GM12878 (cell line): ENCODE measurements around the gene CPS1. TPM values are rescaled to one million over a fixed set of nuclear protein-coding genes. Genes with fewer than 3 reads are reported as not detected.

ENCODE experiments used
- ATAC-seq: fragments of 200-7000 bp; cut with Tn5 transposase; 3 replicates; pipeline ENCODE4 v1.9.1; 2020; ENCODE audit warnings: mild to moderate bottlenecking, moderate library complexity
- BruUV-seq: library from RNA; stranded (reverse); fragments of 400-500 nt; replicated peaks from 2 replicates; lab custom pipeline; 2021; lab: Mats Ljungman, UMichigan
- CTCF ChIA-PET: fragments of 300-600 bp; sonication (Branson Sonifier 250); formaldehyde crosslinking; extraction: SDS; loops from one replicate; lab custom pipeline; 2021; ENCODE audit warnings: inconsistent platforms; lab: Yijun Ruan, JAX
- POLR2A ChIA-PET: fragments of 350-600 bp; formaldehyde crosslinking; extraction: SDS; loops from one replicate; lab custom pipeline; 2021; ENCODE audit warnings: inconsistent platforms; lab: Charles Lee
- RAD21 ChIA-PET: fragments of 300-600 bp; sonication (Branson Sonifier 250); formaldehyde crosslinking; loops from one replicate; lab custom pipeline; 2023; ENCODE audit warnings: antibody characterized with exemption; ENCODE audit not compliant: unreplicated experiment; lab: Charles Lee
- SMC1A ChIA-PET: fragments of 300-600 bp; sonication (Branson Sonifier 250); formaldehyde crosslinking; loops from one replicate; lab custom pipeline; 2023; ENCODE audit not compliant: unreplicated experiment, uncharacterized antibody; lab: Charles Lee
- DNase-seq: peaks from one replicate; pipeline ENCODE4 v3.0.0-alpha.2; 2011; ENCODE audit warnings: low read depth, low spot score
- FAIRE-seq: peaks from 3 replicates; lab custom pipeline; 2011; peaks lifted over from hg19 to GRCh38; lab: Jason Lieb, UNC
- H2AFZ ChIP-seq: 2 replicates; pipeline ENCODE4 v1.6.0; 2011; ENCODE audit warnings: low read depth, low read length, control low read depth; ENCODE audit not compliant: control insufficient read depth
- H3K27ac ChIP-seq: 2 replicates; pipeline ENCODE4 v1.5.1; 2011; ENCODE audit warnings: control low read depth; ENCODE audit not compliant: control insufficient read depth, insufficient read depth
- H3K27me3 ChIP-seq, 2 experiments: replicated peaks in 1 of 2; 2 replicates each; pipeline versions ENCODE4 v1.6.0 to v1.6.1; 2011; ENCODE audit warnings: low read length in 1 of 2; ENCODE audit not compliant: control insufficient read depth in 2 of 2, insufficient read depth in 2 of 2
- H3K36me3 ChIP-seq, 2 experiments: 2 replicates each; pipeline ENCODE4 v1.5.1; 2011; ENCODE audit warnings: low read length in 1 of 2; ENCODE audit not compliant: control insufficient read depth in 2 of 2, insufficient read depth in 2 of 2
- H3K4me1 ChIP-seq: 2 replicates; pipeline ENCODE4 v1.6.1; 2011; ENCODE audit warnings: mild to moderate bottlenecking, low read length, moderate library complexity, mixed read lengths; ENCODE audit not compliant: control insufficient read depth, insufficient read depth
- H3K4me2 ChIP-seq: 2 replicates; pipeline ENCODE4 v1.6.0; 2011; ENCODE audit warnings: control low read depth; ENCODE audit not compliant: control insufficient read depth, insufficient read depth
- H3K4me3 ChIP-seq: fragments of 200-600 bp; sonication (generic); 2 replicates; pipeline ENCODE4 v1.5.1; 2016
- H3K79me2 ChIP-seq: 2 replicates; pipeline ENCODE4 v1.6.0; 2011; ENCODE audit warnings: low read length; ENCODE audit not compliant: control insufficient read depth, insufficient read depth
- H3K9ac ChIP-seq: 2 replicates; pipeline ENCODE4 v1.8.0; 2011; ENCODE audit warnings: low read length, control low read depth, mixed read lengths; ENCODE audit not compliant: control insufficient read depth, insufficient read depth
- H3K9me3 ChIP-seq: replicated peaks from 3 replicates; pipeline ENCODE4 v1.5.1; 2011; ENCODE audit warnings: mild to moderate bottlenecking, low read length; ENCODE audit not compliant: control insufficient read depth, insufficient read depth
- H4K20me1 ChIP-seq: 2 replicates; pipeline ENCODE4 v1.6.0; 2011; ENCODE audit not compliant: control insufficient read depth, insufficient read depth
- BHLHE40 ChIP-seq, 2 experiments: fragments of 450-650 bp in 1 of 2; IDR thresholded peaks; 2 replicates each; pipeline ENCODE4 v1.6.1; 2011 to 2017; ENCODE audit warnings: low read depth in 2 of 2, borderline replicate concordance in 1 of 2, improper control_type of control experiment in 1 of 2, low read length in 1 of 2, mild to moderate bottlenecking in 1 of 2
- GABPA ChIP-seq: IDR thresholded peaks from 2 replicates; pipeline ENCODE4 v1.6.1; 2014; ENCODE audit warnings: antibody characterized with exemption, low read depth, mild to moderate bottlenecking, inconsistent platforms
- KDM1A ChIP-seq: fragments of 200-600 bp; sonication (generic); IDR thresholded peaks from 2 replicates; pipeline ENCODE4 v1.6.1; 2016; ENCODE audit warnings: borderline replicate concordance
- KLF5 ChIP-seq: fragments of 450-650 bp; IDR thresholded peaks from 2 replicates; pipeline ENCODE4 v1.6.1; 2014; ENCODE audit warnings: mild to moderate bottlenecking; ENCODE audit not compliant: partially characterized antibody
- MYC ChIP-seq: IDR thresholded peaks from 2 replicates; pipeline ENCODE4 v1.6.1; 2011; ENCODE audit warnings: mild to moderate bottlenecking, low read length, moderate library complexity, inconsistent platforms; ENCODE audit not compliant: insufficient read depth, insufficient replicate concordance, insufficient read length, severe bottlenecking
- NFYA ChIP-seq: IDR thresholded peaks from 2 replicates; pipeline ENCODE4 v1.6.1; 2011; ENCODE audit warnings: low read depth, mild to moderate bottlenecking, low read length, improper control_type of control experiment, borderline replicate concordance
- REST ChIP-seq: IDR thresholded peaks from 2 replicates; pipeline ENCODE4 v1.6.1; 2012; ENCODE audit warnings: mild to moderate bottlenecking, low read depth, low read length
- SP1 ChIP-seq: IDR thresholded peaks from one replicate; pipeline ENCODE4 v1.6.1; 2011; ENCODE audit warnings: low read depth, low read length
- TCF3 ChIP-seq: IDR thresholded peaks from 2 replicates; pipeline ENCODE4 v1.6.1; 2012; ENCODE audit warnings: low read depth, mild to moderate bottlenecking, low read length, borderline replicate concordance; ENCODE audit not compliant: insufficient read depth
- ZNF687 ChIP-seq: fragments of 450-650 bp; IDR thresholded peaks from 2 replicates; pipeline ENCODE4 v1.6.1; 2017; ENCODE audit warnings: mild to moderate bottlenecking, moderate library complexity
- WGBS: methylation state at CpG from one replicate; pipeline ENCODE4 v1.1.6; 2016; ENCODE audit warnings: low lambda C conversion rate; ENCODE audit not compliant: insufficient replicate concordance, insufficient coverage; ENCODE audit errors: missing lambda C conversion rate; 5-methylcytosine and 5-hydroxymethylcytosine counted together
- in situ Hi-C: fragments of 300-500 bp; cut with MboI; formaldehyde crosslinking; loops from 9 replicates; pipeline ENCODE4 v1.14.3; 2018; ENCODE audit warnings: mixed read lengths
- intact Hi-C: fragments of 100-400 bp; cut with micrococcal nuclease; formaldehyde crosslinking; loops from one replicate; pipeline ENCODE4 v1.14.2; 2022; ENCODE audit not compliant: unreplicated experiment
- polyA plus RNA-seq, 11 experiments: library from polyadenylated mRNA; depleted of rRNA in 4 of 11; unstranded in 6 of 11; stranded (reverse) in 5 of 11; fragments of >200 nt; fragmentation: Nextera tagmentation in 4 of 11; fragmentation: Illumina TruSeq in 1 of 11; extraction: Ambion mirVana in 4 of 11; extraction: Trizol in 1 of 11; gene quantifications; 1 replicate in 1 of 11; 2 replicates in 10 of 11; pipeline versions ENCODE4 v1.2.1 to v1.2.3, GENCODE V29; 2011 to 2016; ENCODE audit warnings: inconsistent platforms in 2 of 11, missing spikeins in 2 of 11, low read depth in 1 of 11
- total RNA-seq, 4 experiments: library from RNA; depleted of rRNA in 3 of 4; stranded (reverse); fragments of >200 nt in 3 of 4; fragmentation: Illumina TruSeq in 1 of 4; extraction: Trizol in 1 of 4; gene quantifications; 2 replicates each; pipeline versions ENCODE4 v1.2.1 to v1.2.3, GENCODE V29; 2013 to 2021

The CPS1 gene
- total and polyA plus RNA-seq, 10 of the 15 experiments (the other 5 are each of a cell fraction or from before 2014, with no cell fraction given), result 0.20 to 4.6 (median 0.55) TPM

GRCh38 chr2:210630873-210631560 is 74.6 kb downstream of the CPS1 start:
- no peak overlapping the region for H3K4me2 ChIP-seq
- no peak overlapping the region for H3K27ac ChIP-seq
- H3K27me3 ChIP-seq, result no peaks in the 10 kb centered on the region
- in situ Hi-C loops, result no loop called here
- ChIA-PET CTCF (no interaction called here), POLR2A (no interaction called here), SMC1A (interaction anchor here (1.8 kb wide), 1 partner anchor 13 kb away, joined by 5 read pairs; no protein-coding TSS in a partner anchor), RAD21 (no interaction called here)
- no peaks in the 10 kb centered on the region for H3K36me3 ChIP-seq
- H3K9ac ChIP-seq, result no peak overlapping the region
- H3K9me3 ChIP-seq, result no peaks in the 10 kb centered on the region
- no peak overlapping the region for H3K4me3 ChIP-seq
- no peaks in the 10 kb centered on the region for H3K79me2 ChIP-seq
- TF ChIP-seq MYC (no peak), ZNF687 (no peak), REST (no peak), GABPA (no peak), KDM1A (no peak), NFYA (no peak), BHLHE40 (IDR thresholded peaks at IDR 0.05; ENCODE audit: borderline replicate concordance in 1 of 2, low read depth in 2 of 2, low read length in 1 of 2) (no peak), SP1 (no peak), TCF3 (no peak), KLF5 (no peak)
- BruUV-seq, result no TSS peak
- ATAC-seq, result no peak
- no peak overlapping the region for H2AFZ ChIP-seq
- FAIRE-seq, result no peak
- H4K20me1 ChIP-seq, result no peaks in the 10 kb centered on the region
- 23% methylated on average over 5 of the region's 5 CpGs for WGBS
- no peaks in the 10 kb centered on the region for H3K4me1 ChIP-seq
- intact Hi-C loops, result no loop called here
- no peak for DNase-seq
